ENCODE data around the gene TBCK.

Gene TBCK

DNA sequence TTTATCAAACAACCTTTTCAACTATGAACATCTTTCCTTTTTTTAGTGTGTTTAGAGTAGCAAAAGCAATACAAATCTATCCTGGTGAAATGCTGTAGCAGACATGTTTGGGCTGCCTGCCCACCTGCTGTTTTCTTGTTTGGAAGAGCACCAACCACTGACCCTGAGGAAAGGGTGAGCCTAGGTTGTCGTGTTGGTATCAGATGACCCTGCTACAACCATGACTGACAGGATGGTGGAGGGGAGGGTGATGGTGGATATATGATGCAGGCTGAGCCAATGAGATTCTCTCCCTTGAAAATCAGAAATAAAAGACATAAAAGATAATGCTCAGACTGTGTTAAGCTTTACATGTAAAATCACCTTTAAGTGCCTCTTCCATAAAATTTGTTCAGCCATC, 219.6 kb downstream of the TBCK start:
- WGBS, 2 donors (ENCODE audit: extremely low coverage in 2 of 2, insufficient read length in 2 of 2, insufficient replicate concordance in 1 of 2) = no CpG with 5 or more reads among the region's 1 CpG
- Histone ChIP-seq H2AFZ (ENCODE audit: low read length) (no peak overlapping the region), H2BK12ac (ENCODE audit: low read length) (no peak overlapping the region), H3K9ac (ENCODE audit: low read depth, low read length, poor library complexity) (no peak overlapping the region), H3K18ac (ENCODE audit: low read length) (no peak overlapping the region), H3K4me2 (ENCODE audit: insufficient read depth, low read length, poor library complexity, severe bottlenecking) (no peak overlapping the region), H3K79me1 (ENCODE audit: low read depth, low read length) (peaks cover 2% of the 10 kb centered on the region), H3K4me1 (ENCODE audit: control insufficient read depth in 2 of 2, insufficient read depth in 1 of 2, low read depth in 1 of 2, low read length in 2 of 2) (peaks cover 0 to 2% of the 10 kb centered on the region in 2 donors), H2BK5ac (ENCODE audit: low read length) (no peak overlapping the region), H3K23ac (ENCODE audit: low read depth, low read length, poor library complexity) (no peak overlapping the region), H3K36me3 (replicated peaks in 1 of 2; ENCODE audit: control insufficient read depth in 2 of 2, insufficient read depth in 2 of 2, low read length in 2 of 2) (peaks cover 0 to 9% of the 10 kb centered on the region in 2 donors), H2BK120ac (ENCODE audit: low read depth, low read length) (no peak overlapping the region), H3K4me3 (ENCODE audit: low read length in 2 of 2) (no peak overlapping the region), H2AK5ac (ENCODE audit: low read depth, low read length) (no peak overlapping the region), H2BK15ac (ENCODE audit: low read length) (no peak overlapping the region), H4K91ac (ENCODE audit: low read depth, low read length, poor library complexity) (no peak overlapping the region), H3K4ac (ENCODE audit: low read length) (no peak overlapping the region), H4K8ac (ENCODE audit: low read depth, low read length) (no peak overlapping the region), H3K27ac (replicated peaks; ENCODE audit: low read length) (no peak overlapping the region), H3K9me3 (replicated peaks in 1 of 2; ENCODE audit: control insufficient read depth in 2 of 2, insufficient read depth in 1 of 2, low read depth in 1 of 2, low read length in 2 of 2) (peaks cover 0 to under 1% of the 10 kb centered on the region in 2 donors), H3K27me3 (ENCODE audit: control insufficient read depth in 3 of 3, insufficient read depth in 3 of 3, low read depth in 1 of 3, low read length in 3 of 3) (no peaks in the 10 kb centered on the region), H3K14ac (ENCODE audit: low read length) (no peak overlapping the region)
- peak; percentile 0 for DNase-seq (ENCODE audit: low spot score)

DNA sequence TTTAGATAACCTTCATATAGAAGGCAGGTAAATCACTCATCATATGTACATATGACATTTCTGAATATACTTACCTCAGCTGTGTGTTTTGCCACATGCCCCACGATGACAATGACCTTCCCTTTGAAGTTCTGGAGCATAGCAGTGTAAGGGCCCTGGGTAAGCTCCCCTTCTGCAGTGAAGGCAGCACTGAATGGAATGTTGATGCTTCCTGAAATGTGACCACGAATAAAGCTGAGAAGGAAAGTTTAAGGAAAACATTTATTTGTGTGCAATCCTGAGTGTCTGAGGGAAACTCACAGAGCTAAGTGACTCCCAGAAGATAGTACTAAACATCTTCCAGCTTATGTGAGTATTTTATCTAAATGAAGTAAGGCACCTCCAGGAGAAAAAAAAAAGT, 220.6 kb downstream of the TBCK start:
- Histone ChIP-seq H3K27ac (replicated peaks; ENCODE audit: low read length) (no peak overlapping the region), H3K79me1 (ENCODE audit: low read depth, low read length) (peaks cover 2% of the 10 kb centered on the region), H3K4me2 (ENCODE audit: insufficient read depth, low read length, poor library complexity, severe bottlenecking) (no peak overlapping the region), H2AK5ac (ENCODE audit: low read depth, low read length) (no peak overlapping the region), H3K9me3 (replicated peaks in 1 of 2; ENCODE audit: control insufficient read depth in 2 of 2, insufficient read depth in 1 of 2, low read depth in 1 of 2, low read length in 2 of 2) (peaks cover 6 to 11% of the 10 kb centered on the region in 2 donors), H4K8ac (ENCODE audit: low read depth, low read length) (no peak overlapping the region), H2BK15ac (ENCODE audit: low read length) (no peak overlapping the region), H3K4me3 (ENCODE audit: low read length in 2 of 2) (no peak overlapping the region), H2BK5ac (ENCODE audit: low read length) (no peak overlapping the region), H2BK12ac (ENCODE audit: low read length) (no peak overlapping the region), H3K27me3 (ENCODE audit: control insufficient read depth in 3 of 3, insufficient read depth in 3 of 3, low read depth in 1 of 3, low read length in 3 of 3) (no peaks in the 10 kb centered on the region), H3K9ac (ENCODE audit: low read depth, low read length, poor library complexity) (no peak overlapping the region), H3K14ac (ENCODE audit: low read length) (no peak overlapping the region), H3K4me1 (ENCODE audit: control insufficient read depth in 2 of 2, insufficient read depth in 1 of 2, low read depth in 1 of 2, low read length in 2 of 2) (peaks cover 0 to 2% of the 10 kb centered on the region in 2 donors), H3K18ac (ENCODE audit: low read length) (no peak overlapping the region), H3K36me3 (replicated peaks in 1 of 2; ENCODE audit: control insufficient read depth in 2 of 2, insufficient read depth in 2 of 2, low read length in 2 of 2) (peaks cover 3 to 18% of the 10 kb centered on the region in 2 donors), H4K91ac (ENCODE audit: low read depth, low read length, poor library complexity) (no peak overlapping the region), H2AFZ (ENCODE audit: low read length) (no peak overlapping the region), H3K23ac (ENCODE audit: low read depth, low read length, poor library complexity) (no peak overlapping the region), H2BK120ac (ENCODE audit: low read depth, low read length) (no peak overlapping the region), H3K4ac (ENCODE audit: low read length) (no peak overlapping the region)
- WGBS, 2 donors (ENCODE audit: extremely low coverage in 2 of 2, insufficient read length in 2 of 2, insufficient replicate concordance in 1 of 2) = no CpG with 5 or more reads among the region's 2 CpGs
- no peak for DNase-seq (ENCODE audit: low spot score)

GRCh38 chr4:106092361-106093040, 223.5 kb downstream of the TBCK start:
- no CpG with 5 or more reads among the region's 24 CpGs for WGBS, 2 donors (ENCODE audit: extremely low coverage in 2 of 2, insufficient read length in 2 of 2, insufficient replicate concordance in 1 of 2)

DNA sequence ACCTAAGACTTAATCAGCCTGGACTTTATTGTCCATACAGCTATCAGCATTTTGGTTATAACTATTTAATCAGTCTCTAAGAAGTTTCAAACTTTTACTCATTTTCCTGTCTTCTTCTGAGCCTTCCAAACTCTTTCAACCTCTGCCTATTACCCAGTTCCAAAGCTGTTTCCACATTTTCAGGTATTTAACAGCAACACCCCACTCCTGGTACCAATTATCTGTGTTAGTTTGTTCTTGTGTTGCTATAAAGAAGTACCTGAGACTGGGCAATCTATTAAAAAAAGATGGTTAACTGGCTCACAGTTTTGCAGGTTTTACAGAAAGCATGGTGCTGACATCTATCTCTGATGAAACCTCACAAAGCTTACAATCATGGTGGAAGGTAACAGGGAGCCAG, 225.2 kb downstream of the TBCK start:
- H3K4me1 ChIP-seq (ENCODE audit: control insufficient read depth in 2 of 2, insufficient read depth in 1 of 2, low read depth in 1 of 2, low read length in 2 of 2) = no peaks in the 10 kb centered on the region
- H3K18ac ChIP-seq (ENCODE audit: low read length) = no peak overlapping the region
- H2BK15ac ChIP-seq (ENCODE audit: low read length) = no peak overlapping the region
- H3K27ac ChIP-seq (replicated peaks; ENCODE audit: low read length) = no peak overlapping the region
- no peak overlapping the region for H4K91ac ChIP-seq (ENCODE audit: low read depth, low read length, poor library complexity)
- H3K4me2 ChIP-seq (ENCODE audit: insufficient read depth, low read length, poor library complexity, severe bottlenecking) = no peak overlapping the region
- DNase-seq (ENCODE audit: low spot score) = no peak
- H2BK120ac ChIP-seq (ENCODE audit: low read depth, low read length) = no peak overlapping the region
- H3K9me3 ChIP-seq (replicated peaks in 1 of 2; ENCODE audit: control insufficient read depth in 2 of 2, insufficient read depth in 1 of 2, low read depth in 1 of 2, low read length in 2 of 2) = peaks cover 12 to 27% of the 10 kb centered on the region in 2 donors
- H4K8ac ChIP-seq (ENCODE audit: low read depth, low read length) = no peak overlapping the region
- H2BK12ac ChIP-seq (ENCODE audit: low read length) = no peak overlapping the region
- H2AK5ac ChIP-seq (ENCODE audit: low read depth, low read length) = no peak overlapping the region
- H3K23ac ChIP-seq (ENCODE audit: low read depth, low read length, poor library complexity) = no peak overlapping the region
- H3K14ac ChIP-seq (ENCODE audit: low read length) = no peak overlapping the region
- no peak overlapping the region for H3K4ac ChIP-seq (ENCODE audit: low read length)
- H3K36me3 ChIP-seq (replicated peaks in 1 of 2; ENCODE audit: control insufficient read depth in 2 of 2, insufficient read depth in 2 of 2, low read length in 2 of 2) = peaks cover 5 to 24% of the 10 kb centered on the region in 2 donors
- no peak overlapping the region for H2AFZ ChIP-seq (ENCODE audit: low read length)
- peaks cover 2% of the 10 kb centered on the region for H3K79me1 ChIP-seq (ENCODE audit: low read depth, low read length)
- no peak overlapping the region for H3K4me3 ChIP-seq (ENCODE audit: low read length in 2 of 2)
- no peak overlapping the region for H2BK5ac ChIP-seq (ENCODE audit: low read length)
- no peak overlapping the region for H3K9ac ChIP-seq (ENCODE audit: low read depth, low read length, poor library complexity)
- H3K27me3 ChIP-seq (ENCODE audit: control insufficient read depth in 3 of 3, insufficient read depth in 3 of 3, low read depth in 1 of 3, low read length in 3 of 3) = no peaks in the 10 kb centered on the region

More at GRCh38 chr4:106092361-106093040, 223.5 kb downstream of the TBCK start:
- Histone ChIP-seq H2BK120ac (ENCODE audit: low read depth, low read length) (no peak overlapping the region), H3K4me2 (ENCODE audit: insufficient read depth, low read length, poor library complexity, severe bottlenecking) (no peak overlapping the region), H3K36me3 (replicated peaks in 1 of 2; ENCODE audit: control insufficient read depth in 2 of 2, insufficient read depth in 2 of 2, low read length in 2 of 2) (peaks cover 5 to 24% of the 10 kb centered on the region in 2 donors), H4K91ac (ENCODE audit: low read depth, low read length, poor library complexity) (no peak overlapping the region), H3K4ac (ENCODE audit: low read length) (no peak overlapping the region), H2BK15ac (ENCODE audit: low read length) (no peak overlapping the region), H3K9ac (ENCODE audit: low read depth, low read length, poor library complexity) (no peak overlapping the region), H3K27ac (replicated peaks; ENCODE audit: low read length) (no peak overlapping the region), H3K14ac (ENCODE audit: low read length) (no peak overlapping the region), H3K4me3 (ENCODE audit: low read length in 2 of 2) (no peak overlapping the region), H2AFZ (ENCODE audit: low read length) (no peak overlapping the region), H2BK5ac (ENCODE audit: low read length) (no peak overlapping the region), H4K8ac (ENCODE audit: low read depth, low read length) (no peak overlapping the region), H2BK12ac (ENCODE audit: low read length) (no peak overlapping the region), H3K4me1 (ENCODE audit: control insufficient read depth in 2 of 2, insufficient read depth in 1 of 2, low read depth in 1 of 2, low read length in 2 of 2) (peaks cover 0 to 2% of the 10 kb centered on the region in 2 donors), H3K23ac (ENCODE audit: low read depth, low read length, poor library complexity) (no peak overlapping the region), H3K9me3 (replicated peaks in 1 of 2; ENCODE audit: control insufficient read depth in 2 of 2, insufficient read depth in 1 of 2, low read depth in 1 of 2, low read length in 2 of 2) (peaks cover 12 to 27% of the 10 kb centered on the region in 2 donors), H3K18ac (ENCODE audit: low read length) (no peak overlapping the region), H2AK5ac (ENCODE audit: low read depth, low read length) (no peak overlapping the region), H3K27me3 (ENCODE audit: control insufficient read depth in 3 of 3, insufficient read depth in 3 of 3, low read depth in 1 of 3, low read length in 3 of 3) (no peaks in the 10 kb centered on the region), H3K79me1 (ENCODE audit: low read depth, low read length) (peaks cover 2% of the 10 kb centered on the region)
- DNase-seq (ENCODE audit: low spot score) = no peak

Measured in neuronal stem cell (in vitro differentiated cells).